NCI-H748 (cell line): ENCODE data around the gene ANKHD1.

Experiments
- DNase-seq: peaks from one replicate; lab custom pipeline; 2025; ENCODE audit not compliant: unreplicated experiment; lab: John Stamatoyannopoulos, UW

Gene ANKHD1

GRCh38 chr5:140372971-140373487 lies 28.6 kb upstream of the ANKHD1 start:
- DNase-seq: peak; percentile 76

GRCh38 chr5:140381351-140381750 lies 20.3 kb upstream of the ANKHD1 start:
- DNase-seq: no peak

GRCh38 chr5:140381972-140382371 lies 19.7 kb upstream of the ANKHD1 start:
- no peak for DNase-seq

DNA sequence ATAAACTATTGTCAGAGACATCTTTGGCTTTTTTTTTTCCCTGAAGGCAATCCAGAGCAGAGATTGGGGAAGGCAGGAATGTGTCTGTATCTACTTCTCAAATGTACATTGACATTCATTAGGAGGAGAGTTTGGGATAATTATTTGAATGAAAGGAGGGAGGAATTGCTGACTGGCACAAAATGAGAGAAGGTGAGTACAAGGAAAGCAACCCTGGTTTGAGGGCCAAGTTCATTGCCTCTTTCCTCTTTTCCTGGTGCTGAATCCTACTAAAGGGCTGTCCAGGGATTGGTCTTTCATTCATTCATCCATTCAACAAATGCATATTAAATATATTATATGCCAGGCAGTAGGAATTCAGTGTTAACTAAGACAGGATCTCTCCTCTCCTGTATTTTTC lies 18.8 kb upstream of the ANKHD1 start:
- no peak for DNase-seq

DNA sequence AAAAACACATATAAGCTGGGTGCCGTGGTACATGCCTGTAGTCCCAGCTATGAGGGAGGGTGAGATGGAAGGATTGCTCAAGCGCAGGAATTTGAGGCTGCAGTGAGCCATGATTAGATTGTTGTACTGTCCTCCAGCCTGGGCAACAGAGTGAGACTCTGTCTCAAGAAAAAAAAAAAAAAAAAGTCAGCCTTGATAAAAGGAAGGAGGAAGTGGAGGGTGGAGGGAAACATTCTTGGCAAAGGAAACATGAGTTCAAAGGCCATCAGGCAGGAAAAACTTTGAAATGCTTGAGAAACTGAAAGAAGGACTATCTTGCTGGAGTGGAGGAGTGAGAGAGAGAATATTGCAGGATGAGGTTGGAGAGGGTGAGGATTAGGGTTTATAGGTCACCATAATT lies 18.3 kb upstream of the ANKHD1 start:
- no peak for DNase-seq

DNA sequence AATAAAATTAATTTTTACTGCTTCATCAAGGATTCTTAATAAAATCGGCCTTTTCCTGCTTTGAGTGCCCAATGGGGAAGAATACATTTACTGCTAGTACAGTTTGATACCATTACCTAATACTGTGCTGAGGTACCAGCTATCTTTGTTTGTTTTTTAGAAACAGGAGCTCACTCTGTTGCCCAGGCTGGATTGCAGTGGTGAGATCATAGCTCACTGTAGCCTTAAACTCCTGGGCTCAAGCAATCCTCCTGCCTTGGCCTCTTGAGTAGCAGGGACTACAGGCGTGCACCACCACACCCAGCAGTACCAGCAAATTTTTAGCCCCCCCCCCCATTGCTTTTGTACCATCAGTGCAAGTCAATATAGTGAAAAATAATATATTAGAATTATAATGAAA lies 13.6 kb upstream of the ANKHD1 start:
- no peak for DNase-seq

- no peak for DNase-seq
These were observed 10.3 kb upstream of the ANKHD1 start for GRCh38 chr5:140391312-140391711.

- no peak for DNase-seq
These were observed 9.9 kb upstream of the ANKHD1 start for GRCh38 chr5:140391732-140392131.

DNA sequence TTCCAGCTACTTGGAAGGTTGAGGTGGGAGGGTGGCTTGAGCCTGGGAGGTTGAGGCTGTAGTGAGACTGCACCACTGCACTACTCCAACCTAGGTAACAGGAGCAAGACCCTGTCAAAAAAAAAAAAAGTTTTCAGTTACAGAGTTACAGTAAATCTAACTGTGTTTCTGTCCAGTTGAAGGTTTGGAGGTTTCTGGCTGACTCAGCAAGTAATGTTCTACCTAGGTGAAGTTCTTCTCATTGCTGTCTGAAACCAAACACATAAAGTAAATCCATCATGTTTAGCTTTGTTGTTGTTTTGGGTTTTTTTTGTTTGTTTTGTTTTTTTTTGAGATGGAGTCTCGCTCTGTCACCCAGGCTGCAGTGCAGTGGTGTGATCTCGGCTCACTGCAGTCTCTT lies 7.9 kb upstream of the ANKHD1 start:
- no peak for DNase-seq

GRCh38 chr5:140398379-140398811 lies 3.2 kb upstream of the ANKHD1 start:
- no peak for DNase-seq

DNA sequence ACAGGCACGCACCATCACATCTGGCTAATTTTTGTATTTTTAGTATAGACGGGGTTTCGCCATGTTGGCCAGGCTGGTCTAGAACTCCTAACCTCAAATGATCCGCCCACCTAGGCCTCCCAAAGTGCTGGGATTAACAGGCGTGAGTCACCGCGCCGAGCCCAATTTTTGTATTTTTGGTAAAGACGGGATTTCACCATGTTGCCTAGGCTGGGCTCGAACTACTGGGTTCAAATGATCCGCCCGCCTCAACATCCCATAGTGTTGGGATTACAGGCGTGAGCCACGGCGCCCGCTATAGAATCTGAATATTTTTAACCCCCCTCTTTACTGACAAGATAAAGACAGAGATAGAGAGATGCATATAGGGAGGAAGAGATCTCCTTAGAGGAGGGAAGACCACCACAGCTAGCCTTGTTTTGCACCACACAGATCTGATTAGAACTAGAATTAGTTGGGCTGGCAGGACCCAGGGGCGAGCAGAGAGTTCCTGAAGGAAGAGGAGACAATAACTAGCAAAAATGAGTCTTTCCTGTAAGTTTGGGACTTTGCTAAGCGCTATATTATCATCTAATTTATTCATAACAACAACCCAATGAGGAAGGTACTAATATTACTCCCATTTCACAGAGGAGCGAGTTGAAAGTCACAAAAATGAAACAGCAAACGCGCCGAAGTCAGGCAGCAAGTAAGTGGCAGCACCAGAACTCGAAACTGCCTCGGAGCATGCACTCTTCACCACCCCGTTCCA lies 1.5 kb upstream of the ANKHD1 start:
- no peak for DNase-seq

DNA sequence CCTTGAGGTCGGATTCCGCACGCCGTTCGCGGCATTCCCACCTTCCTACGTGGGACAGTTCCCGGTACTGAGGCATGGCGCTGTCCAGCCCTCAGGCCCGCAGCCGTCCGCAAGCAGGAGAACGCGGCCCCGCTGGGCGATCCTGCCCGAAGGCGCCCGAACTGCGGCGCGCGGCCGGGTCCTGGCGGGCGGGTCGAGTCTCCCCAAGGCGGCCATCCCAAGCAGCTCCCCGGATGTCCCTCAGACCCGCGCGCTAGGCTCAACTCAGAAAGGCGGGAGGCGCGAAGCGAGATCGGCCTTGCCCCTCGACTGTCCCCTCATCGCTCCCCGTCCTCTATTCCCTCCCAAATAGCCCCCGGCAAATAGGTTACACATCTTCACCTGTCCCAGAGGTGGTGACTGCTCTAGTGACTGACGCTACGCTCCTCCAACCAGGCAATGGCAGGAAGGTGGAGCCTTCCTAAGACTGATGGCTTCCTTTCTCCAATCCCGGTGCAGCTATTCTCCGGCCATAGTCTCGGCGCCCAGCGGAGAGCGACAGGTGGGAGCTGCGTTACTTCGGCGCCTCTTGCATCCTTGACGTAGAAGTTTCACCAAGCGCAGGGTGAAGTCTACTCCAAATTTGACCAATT lies 787 bp upstream of the ANKHD1 start:
- peak; percentile 98 for DNase-seq

DNA sequence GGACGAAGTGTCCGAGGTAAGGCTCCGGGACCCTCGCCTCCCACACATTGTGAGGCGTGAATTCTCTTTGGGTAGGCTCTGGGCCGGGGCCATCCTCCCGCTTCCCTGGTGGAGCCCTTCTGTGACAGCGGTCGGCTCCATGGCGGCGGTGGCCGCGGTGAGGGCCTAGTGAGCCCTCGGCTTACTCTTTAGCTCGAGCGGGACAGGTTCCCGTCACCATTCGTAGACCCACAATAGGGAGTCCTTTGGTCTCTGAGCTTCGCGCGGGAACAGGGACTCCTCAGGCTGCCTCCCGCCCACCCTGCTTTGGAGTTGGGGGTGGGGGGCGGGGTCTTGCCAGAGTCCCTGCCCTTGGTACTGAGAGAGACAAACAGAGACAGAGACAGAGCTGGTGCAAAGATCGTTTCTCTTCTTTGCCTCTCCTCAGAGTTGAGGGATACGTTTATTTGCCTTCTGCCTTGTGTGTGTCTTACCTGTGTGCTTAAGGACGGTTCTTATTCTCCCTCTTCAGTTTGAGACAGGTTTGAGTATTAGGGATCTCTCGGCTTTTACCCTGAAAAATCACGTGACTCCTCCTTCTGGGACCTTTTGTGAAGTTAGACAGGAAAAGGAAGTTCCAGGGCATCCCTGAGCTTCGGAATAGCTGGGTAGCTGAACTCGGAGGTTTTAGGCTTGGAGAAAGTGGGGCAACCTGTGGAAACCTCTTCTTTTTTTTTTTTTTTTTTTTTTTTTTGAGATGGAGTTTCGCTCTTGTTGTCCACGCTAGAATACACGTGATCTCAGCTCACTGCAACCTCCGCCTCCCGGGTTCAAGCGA lies 833 bp downstream of the ANKHD1 start:
- peak; percentile 75 for DNase-seq

DNA sequence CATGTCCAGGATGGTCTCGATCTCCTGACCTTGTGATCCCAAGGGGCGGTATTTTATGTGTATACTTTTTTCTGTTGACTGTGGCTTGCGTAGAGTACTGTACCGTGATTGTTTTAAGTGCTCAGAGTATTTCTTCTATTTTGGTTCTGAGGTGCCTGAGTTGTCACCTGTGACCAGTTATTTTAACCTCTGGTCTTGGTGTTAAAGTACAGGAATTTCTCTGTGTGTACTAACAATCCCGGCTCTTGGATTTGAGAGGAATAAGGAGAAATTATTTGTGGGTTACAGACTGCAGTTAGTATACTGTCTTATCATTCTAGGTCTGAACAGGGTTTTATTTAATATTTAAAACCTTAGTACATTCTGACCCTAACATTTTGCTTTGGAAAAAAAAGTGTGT lies 2.0 kb downstream of the ANKHD1 start:
- DNase-seq: no peak

DNA sequence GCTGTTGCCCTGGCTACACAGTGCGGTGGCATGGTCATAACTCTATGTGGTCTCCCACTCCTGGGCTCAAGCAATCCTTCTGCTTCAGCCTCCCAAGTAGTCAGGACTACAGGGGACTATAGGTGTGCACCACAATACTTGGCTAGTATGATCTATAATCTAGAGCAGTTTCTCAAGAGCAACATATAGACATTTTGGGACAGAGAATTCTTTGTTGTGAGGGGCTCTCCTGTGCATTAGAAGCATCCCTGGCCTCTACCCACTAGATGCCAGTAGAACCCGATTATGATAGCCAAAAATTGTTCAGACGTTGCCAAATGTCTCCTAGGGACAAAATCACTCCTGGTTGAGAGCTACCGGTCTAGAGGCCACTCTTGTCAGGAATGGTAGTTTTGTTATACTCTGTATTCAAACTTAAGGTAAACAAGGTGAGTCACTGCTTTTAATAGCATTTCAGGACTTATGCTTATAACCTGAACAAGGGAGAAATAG lies 7.2 kb downstream of the ANKHD1 start:
- no peak for DNase-seq

- DNase-seq: no peak
These were observed 11.6 kb downstream of the ANKHD1 start for GRCh38 chr5:140413230-140413629.

- DNase-seq: no peak
These were observed 15.6 kb downstream of the ANKHD1 start for GRCh38 chr5:140417235-140417634.

- DNase-seq: no peak
These were observed 17.4 kb downstream of the ANKHD1 start for GRCh38 chr5:140418862-140419520.

- no peak for DNase-seq
These were observed 18.6 kb downstream of the ANKHD1 start for GRCh38 chr5:140420226-140420570.

DNA sequence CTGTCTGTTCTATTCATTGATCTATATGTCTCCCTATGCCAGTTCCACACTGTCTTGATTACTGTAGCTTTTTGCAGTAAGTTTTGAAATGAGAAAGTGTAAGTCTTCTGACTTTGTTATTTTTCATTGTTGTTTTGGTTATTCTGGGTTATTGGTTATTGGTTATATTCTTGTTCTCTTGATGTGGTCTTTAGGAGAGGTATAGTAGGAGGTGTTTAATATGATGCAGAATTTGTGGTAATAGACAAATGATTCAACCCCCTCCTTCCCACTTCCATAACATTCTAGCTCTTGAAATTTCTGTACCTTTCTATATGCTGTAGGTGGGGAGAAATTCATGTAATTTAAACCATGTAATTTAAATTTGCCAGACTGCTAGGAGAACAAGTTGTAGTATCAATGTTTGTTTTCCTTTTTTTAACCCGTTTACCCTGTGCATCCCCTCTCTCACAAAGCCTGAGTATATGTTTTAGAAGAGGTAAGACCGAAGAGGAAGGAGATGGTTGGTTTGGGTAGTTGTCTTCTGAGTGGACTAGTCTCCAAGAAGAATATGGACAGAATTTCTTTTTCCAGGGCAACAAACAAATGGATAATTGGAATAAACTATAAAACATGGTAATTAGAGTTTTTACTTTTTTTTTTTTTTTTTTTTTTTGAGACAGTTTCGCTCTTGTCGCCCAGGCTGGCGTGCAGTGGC lies 19.2 kb downstream of the ANKHD1 start:
- no peak for DNase-seq
